Endodermal cell (in vitro differentiated cells): ENCODE measurements around the gene IGSF3. TPM values are rescaled to one million over a fixed set of nuclear protein-coding genes. Genes with fewer than 3 reads are reported as not detected.

Experiments
- DNase-seq: peaks from one replicate; pipeline ENCODE4 v3.0.0-alpha.2; 2017
- H3K27ac ChIP-seq: 2 replicates; pipeline ENCODE4 v1.5.1; 2013; ENCODE audit warnings: mild to moderate bottlenecking, low read depth, low read length, moderate library complexity
- H3K27me3 ChIP-seq: 2 replicates; pipeline ENCODE4 v1.6.1; 2013; ENCODE audit warnings: mild to moderate bottlenecking, low read length, moderate library complexity; ENCODE audit not compliant: insufficient read depth, control insufficient read depth, poor library complexity, severe bottlenecking
- H3K36me3 ChIP-seq: 2 replicates; pipeline ENCODE4 v1.7.0; 2013; ENCODE audit warnings: mild to moderate bottlenecking, low read length, moderate library complexity; ENCODE audit not compliant: control insufficient read depth, insufficient read depth
- H3K4me1 ChIP-seq: one replicate; pipeline ENCODE4 v1.7.0; 2013; ENCODE audit warnings: low read length; ENCODE audit not compliant: control insufficient read depth, insufficient read depth
- H3K4me3 ChIP-seq: 2 replicates; pipeline ENCODE4 v1.5.1; 2013; ENCODE audit warnings: mild to moderate bottlenecking, low read length, moderate library complexity
- H3K9ac ChIP-seq: 2 replicates; pipeline ENCODE4 v1.6.1; 2013; ENCODE audit warnings: mild to moderate bottlenecking, low read length, moderate library complexity; ENCODE audit not compliant: poor library complexity, severe bottlenecking; ENCODE audit errors: extremely low read depth
- H3K9me3 ChIP-seq: 2 replicates; pipeline ENCODE4 v1.6.1; 2013; ENCODE audit warnings: mild to moderate bottlenecking, low read length, moderate library complexity; ENCODE audit not compliant: control insufficient read depth
- H3K27ac Mint-ChIP-seq: 2 replicates; pipeline ENCODE4 v1.8.0; 2020; ENCODE audit warnings: mixed read lengths
- H3K27me3 Mint-ChIP-seq: 2 replicates; pipeline ENCODE4 v1.8.0; 2021; ENCODE audit warnings: mild to moderate bottlenecking, mixed read lengths; ENCODE audit not compliant: insufficient read depth
- H3K36me3 Mint-ChIP-seq: 2 replicates; pipeline ENCODE4 v1.8.0; 2020; ENCODE audit warnings: low read depth, mixed read lengths
- H3K4me1 Mint-ChIP-seq: 2 replicates; pipeline ENCODE4 v1.8.0; 2020; ENCODE audit warnings: mixed read lengths
- H3K4me3 Mint-ChIP-seq: 2 replicates; pipeline ENCODE4 v1.8.0; 2020; ENCODE audit warnings: mild to moderate bottlenecking, moderate library complexity, mixed read lengths
- H3K9me3 Mint-ChIP-seq: 2 replicates; pipeline ENCODE4 v1.8.0; 2020; ENCODE audit warnings: mild to moderate bottlenecking, mixed read lengths
- CTCF ChIP-seq: fragments of 200-600 bp; sonication (generic); conservative IDR thresholded peaks from 2 replicates; pipeline ENCODE4 v1.5.0; 2021; ENCODE audit warnings: antibody characterized with exemption, mild to moderate bottlenecking
- WGBS, 2 experiments: methylation state at CpG; one replicate each; pipeline versions ENCODE4 v1.1.5 to v1.1.7; 2013; ENCODE audit warnings: missing lambda C conversion rate in 2 of 2, mixed read lengths in 1 of 2; ENCODE audit not compliant: insufficient coverage in 1 of 2, insufficient read length in 1 of 2; 5-methylcytosine and 5-hydroxymethylcytosine counted together
- microRNA-seq: library from miRNA; unstranded; fragments of <30 nt; microRNA quantifications from one replicate; pipeline ENCODE4 v1.2.0, GENCODE V29; 2020; ENCODE audit warnings: borderline microRNAs expressed
- total RNA-seq, 2 donors: library from RNA; stranded (reverse); fragmentation: NEBNext Ultra II Directional in 1 of 2; extraction: Animal tissue kit (Norgen Biotek cat#: 25700) in 1 of 2; gene quantifications; 2 replicates in 1 of 2; 3 replicates in 1 of 2; pipeline ENCODE4 v1.2.1, GENCODE V29; 2021

The IGSF3 gene
- total RNA-seq, 2 donors from 2014 or later: 35.0 to 36.7 TPM

GRCh38 chr1:116528329-116529083 is 139.0 kb downstream of the IGSF3 start:
- TF ChIP-seq CTCF: no peak
- no peak overlapping the region for H3K4me3 Mint-ChIP-seq
- H3K36me3 ChIP-seq: no peaks in the 10 kb centered on the region
- no peaks in the 10 kb centered on the region for H3K27me3 ChIP-seq
- H3K4me3 ChIP-seq: no peak overlapping the region
- H3K4me1 Mint-ChIP-seq: no peaks in the 10 kb centered on the region
- no peaks in the 10 kb centered on the region for H3K4me1 ChIP-seq
- H3K9me3 ChIP-seq: peaks cover 11% of the 10 kb centered on the region
- no peak overlapping the region for H3K27ac Mint-ChIP-seq
- no peak overlapping the region for H3K9ac ChIP-seq
- H3K27me3 Mint-ChIP-seq: no peaks in the 10 kb centered on the region
- H3K36me3 Mint-ChIP-seq: peaks cover 11% of the 10 kb centered on the region
- peaks cover 4% of the 10 kb centered on the region for H3K9me3 Mint-ChIP-seq
- H3K27ac ChIP-seq: no peak overlapping the region
- WGBS, 2 experiments: 95 to 100% methylated on average over 1 of the region's 1 CpG
- DNase-seq: no peak

- H3K9me3 Mint-ChIP-seq: peaks cover 4% of the 10 kb centered on the region
- peaks cover 11% of the 10 kb centered on the region for H3K9me3 ChIP-seq
- no peaks in the 10 kb centered on the region for H3K4me1 ChIP-seq
- H3K4me1 Mint-ChIP-seq: no peaks in the 10 kb centered on the region
- no peaks in the 10 kb centered on the region for H3K27me3 ChIP-seq
- no peak for TF ChIP-seq CTCF
- peaks cover 4% of the 10 kb centered on the region for H3K36me3 Mint-ChIP-seq
- no peak for DNase-seq
- H3K27me3 Mint-ChIP-seq: no peaks in the 10 kb centered on the region
- no peaks in the 10 kb centered on the region for H3K36me3 ChIP-seq
- H3K27ac Mint-ChIP-seq: no peak overlapping the region
- no peak overlapping the region for H3K4me3 Mint-ChIP-seq
- no peak overlapping the region for H3K4me3 ChIP-seq
- no peak overlapping the region for H3K27ac ChIP-seq
- WGBS, 2 experiments: 83 to 100% methylated on average over 1 to 2 of the region's 2 CpGs
- H3K9ac ChIP-seq: no peak overlapping the region
These were observed 142.1 kb downstream of the IGSF3 start for GRCh38 chr1:116525440-116525839.

Small RNA genes lying within 50 kb of the gene (microRNA-seq; reads per million reads assigned to microRNA genes)
- gene MIR320B1: not detected
- not detected for gene MIR548AC

Other genes with a start within 250 kb of the IGSF3 start
- 1 to 10 TPM; 4.6 to 5.9 TPM for gene CD58, start 96.7 kb downstream of the IGSF3 start, total RNA-seq
- not detected for gene CD2, start 86.7 kb upstream of the IGSF3 start, total RNA-seq
- 10 to 100 TPM; 41.6 to 43.2 TPM for gene PTGFRN, start 242.2 kb upstream of the IGSF3 start, total RNA-seq